GM03348 (cell line): ENCODE measurements around the gene CXXC1.
"Not testable (repeated sequence)": the region's sequence is repeated elsewhere in the genome, so short reads cannot be mapped to it uniquely, and the experiment has no call there.

Experiments
- DNase-seq: peaks from one replicate; pipeline ENCODE4 v3.0.0; 2012; ENCODE audit warnings: low spot score

The CXXC1 gene

DNA sequence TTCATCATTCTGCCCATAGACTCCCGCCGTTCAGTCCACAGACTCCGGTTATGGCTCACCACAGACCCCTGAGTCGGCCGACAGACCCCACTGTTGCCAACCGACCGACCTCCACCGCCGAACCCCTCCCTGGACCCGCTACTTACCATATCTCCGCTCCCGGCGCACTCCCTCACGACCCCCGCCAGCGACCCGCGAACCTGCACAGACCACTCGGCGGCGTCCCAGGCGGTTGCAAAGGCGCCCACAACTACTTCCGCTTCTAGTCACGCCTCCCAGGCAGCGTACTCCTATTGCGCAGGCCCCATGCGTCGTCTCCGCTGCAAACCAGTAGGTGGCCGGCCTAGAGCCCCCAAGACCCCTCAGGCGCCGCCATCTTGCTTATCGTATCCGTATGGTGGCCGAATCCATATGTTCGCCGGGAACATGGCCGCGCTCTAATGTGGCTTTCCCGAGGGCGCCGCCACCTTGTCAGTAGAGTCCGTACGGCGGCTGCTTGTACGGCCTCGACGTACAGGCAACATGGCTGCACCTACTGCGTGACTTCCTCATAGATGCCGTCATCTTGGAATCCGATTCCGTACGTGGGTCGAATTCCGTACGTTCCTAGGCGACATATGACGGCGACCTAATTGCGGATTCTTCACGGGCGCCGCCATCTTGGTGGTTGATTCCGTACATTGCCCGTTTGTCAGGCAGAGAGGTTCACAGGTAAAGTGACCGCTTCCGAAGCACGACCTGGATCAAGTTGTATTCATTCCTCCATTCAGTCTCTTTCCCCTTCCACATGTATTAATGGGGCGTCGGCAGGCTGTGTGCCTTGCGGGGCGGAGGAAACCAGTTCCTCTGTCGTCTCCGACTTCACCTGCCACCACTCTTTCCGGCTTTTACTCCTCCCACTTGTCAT is at the start of gene CXXC1:
TSS of gene CXXC1 (minus strand) at position 252 of the 907 bp plus-strand sequence. CDS start at position 149, 103 bp downstream.
- DNase-seq: peak; percentile 93

DNA sequence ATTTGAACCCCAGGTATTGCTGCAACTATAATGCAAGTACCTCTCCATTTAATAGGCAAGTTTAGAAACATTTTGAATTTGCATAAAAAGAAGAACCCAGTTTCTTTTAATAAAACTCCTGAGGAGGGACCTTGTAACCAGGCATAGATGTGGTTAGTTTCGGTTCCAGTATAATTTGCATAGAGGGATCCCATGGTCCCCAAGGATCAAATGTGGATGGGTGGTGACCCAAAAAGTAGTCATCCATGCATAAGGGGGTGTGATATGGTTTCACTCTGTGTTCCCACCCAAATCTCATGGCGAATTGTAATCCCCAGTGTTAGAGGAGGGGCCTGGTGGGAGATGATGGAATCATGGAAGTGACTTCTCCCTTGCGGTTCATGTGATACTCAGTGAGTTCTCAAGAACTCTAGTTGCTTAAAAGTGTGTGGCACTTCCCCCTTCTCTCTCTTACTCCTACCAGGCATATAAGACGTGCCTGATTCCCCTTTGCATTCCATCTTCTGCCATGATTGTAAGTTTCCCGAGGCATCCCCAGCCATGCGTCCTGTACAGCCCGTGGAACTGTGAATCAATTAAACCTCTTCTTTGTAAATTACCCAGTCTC is 47.2 kb upstream of the CXXC1 start:
- DNase-seq: no peak

DNA sequence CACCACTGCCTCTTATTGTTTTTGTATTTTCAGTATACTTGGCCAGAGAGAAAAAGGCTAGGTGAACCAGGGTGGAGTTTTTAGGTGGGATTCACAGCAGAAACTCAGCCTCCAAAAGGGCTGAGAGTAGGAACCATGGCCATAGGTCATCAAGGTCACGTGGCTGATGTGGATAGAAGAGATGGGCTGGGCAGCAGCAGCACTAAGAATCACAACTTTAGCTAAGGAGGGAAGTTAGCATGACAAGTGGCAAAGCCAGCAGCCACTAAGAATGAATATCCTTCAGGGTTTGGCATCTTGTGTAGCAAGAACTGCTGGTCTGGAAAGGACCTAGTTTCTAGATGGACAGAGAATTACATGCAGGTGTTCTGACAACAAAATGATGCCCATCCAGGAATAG is 44.2 kb upstream of the CXXC1 start:
- no peak for DNase-seq

DNA sequence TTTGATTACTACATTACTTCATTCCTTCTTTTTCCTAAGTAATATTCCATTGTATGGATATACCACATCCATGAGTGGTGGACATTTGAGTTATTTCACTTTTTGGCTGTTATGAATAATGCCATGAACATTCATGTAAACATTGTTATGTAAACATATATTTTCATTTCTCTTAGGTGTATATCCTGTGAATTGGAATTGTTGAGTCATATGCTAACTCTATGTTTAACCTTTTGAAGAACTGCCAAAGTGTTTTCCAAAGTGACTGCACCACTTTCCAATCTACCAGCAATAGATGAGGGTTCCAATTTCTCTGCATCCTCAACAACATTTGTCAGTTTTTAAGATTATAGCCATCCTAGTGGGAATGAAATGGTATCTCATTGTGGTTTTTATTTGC is 42.7 kb upstream of the CXXC1 start:
- no peak for DNase-seq

DNA sequence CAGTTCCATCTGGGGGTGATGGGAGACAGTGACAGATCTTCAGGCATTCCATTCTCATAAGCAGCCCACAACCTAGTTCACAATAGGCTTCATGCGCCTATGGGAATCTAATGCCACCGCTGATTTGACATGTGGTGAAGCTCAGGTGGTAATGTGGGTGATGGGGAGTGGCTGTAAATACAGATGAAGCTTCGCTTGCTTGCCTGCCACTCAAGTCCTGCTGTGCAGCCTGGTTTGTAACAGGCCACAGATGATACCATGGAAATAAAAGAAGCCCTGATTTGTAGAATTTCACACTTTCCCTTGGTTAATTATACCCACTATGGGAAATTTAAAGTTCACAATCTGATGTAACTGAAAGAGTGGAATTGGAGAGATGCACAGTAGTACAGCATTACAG is 40.5 kb upstream of the CXXC1 start:
- no peak for DNase-seq

DNA sequence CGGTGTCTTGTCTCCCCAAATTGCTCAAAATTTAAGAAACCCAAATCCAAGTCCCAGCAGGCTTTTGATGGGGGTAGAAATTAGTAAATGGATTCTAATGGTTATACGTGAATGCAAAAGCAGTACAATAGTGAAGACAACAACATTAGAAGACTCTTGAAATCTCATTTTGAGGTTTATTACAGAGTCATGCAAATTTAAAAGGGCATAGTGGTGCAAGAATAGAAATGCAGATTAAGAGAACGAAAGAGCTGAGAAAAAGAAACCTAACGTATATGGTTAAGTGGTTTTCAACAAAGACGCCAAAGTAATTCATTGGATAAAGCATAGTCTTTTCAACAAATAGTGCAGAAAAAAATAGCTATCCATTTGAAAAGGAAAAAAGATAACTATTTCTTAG is 33.2 kb upstream of the CXXC1 start:
- no peak for DNase-seq

DNA sequence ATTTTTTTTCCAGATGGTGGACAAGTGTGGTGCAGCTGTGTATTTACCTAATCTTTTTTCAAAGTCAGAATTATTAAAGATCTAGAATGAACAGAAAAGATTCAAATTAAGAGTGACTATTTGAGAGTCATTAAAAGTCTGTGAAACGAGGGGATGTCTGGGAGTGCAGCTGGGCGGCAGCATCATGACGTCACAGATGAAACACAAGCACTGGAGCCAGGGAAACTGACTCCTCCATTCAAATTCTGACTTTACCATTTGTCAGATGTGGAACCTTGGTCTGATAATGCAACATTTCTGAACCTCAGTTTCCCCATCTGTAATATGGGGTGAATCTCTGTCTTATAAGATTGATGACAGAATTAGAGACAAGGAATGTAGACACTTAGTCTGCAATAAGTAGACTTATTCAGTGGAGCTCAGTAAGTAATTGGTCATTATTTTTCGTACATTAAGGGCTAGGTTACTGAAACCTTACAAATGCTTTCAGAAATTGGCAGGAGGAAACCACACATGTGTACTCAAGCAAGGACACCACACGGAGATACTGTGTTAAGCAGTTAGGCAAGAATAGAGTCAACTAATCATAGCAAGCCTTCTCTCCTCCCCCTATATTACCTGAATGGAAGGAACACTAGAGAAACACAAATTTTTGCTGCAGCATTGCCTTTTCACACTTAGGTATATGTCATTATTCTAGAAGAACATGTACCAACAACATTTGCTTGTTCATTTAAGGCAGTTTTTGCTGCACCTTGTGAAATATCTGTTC is 27.8 kb upstream of the CXXC1 start:
- no peak for DNase-seq

DNA sequence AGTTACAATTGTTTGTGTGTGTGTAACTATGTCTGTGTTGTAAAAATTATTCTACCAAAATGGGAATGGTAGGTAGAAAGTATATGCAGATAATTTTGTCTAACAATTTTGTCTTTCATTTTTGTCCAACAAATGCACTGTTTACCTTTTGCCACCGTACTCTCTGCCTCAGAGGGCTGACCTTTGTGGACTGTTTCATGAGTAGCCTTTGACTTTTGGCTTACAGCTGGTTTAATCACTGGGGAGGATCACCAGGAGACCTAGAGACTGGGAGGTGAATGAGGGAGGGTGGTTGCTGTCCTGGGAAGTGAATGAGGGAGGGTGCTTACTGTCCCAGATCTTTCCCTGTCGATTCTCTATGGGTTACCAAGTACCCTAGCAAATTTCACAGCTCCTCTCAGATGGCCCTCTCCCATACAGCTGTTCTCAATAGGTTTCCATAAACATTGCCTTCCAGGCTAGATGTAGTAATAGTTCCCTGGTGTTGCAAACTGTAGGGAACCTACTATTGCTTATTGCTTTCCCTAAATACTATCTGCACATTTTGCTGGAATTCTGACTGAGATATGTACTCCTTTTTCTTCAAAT is 26.5 kb upstream of the CXXC1 start:
- no peak for DNase-seq

DNA sequence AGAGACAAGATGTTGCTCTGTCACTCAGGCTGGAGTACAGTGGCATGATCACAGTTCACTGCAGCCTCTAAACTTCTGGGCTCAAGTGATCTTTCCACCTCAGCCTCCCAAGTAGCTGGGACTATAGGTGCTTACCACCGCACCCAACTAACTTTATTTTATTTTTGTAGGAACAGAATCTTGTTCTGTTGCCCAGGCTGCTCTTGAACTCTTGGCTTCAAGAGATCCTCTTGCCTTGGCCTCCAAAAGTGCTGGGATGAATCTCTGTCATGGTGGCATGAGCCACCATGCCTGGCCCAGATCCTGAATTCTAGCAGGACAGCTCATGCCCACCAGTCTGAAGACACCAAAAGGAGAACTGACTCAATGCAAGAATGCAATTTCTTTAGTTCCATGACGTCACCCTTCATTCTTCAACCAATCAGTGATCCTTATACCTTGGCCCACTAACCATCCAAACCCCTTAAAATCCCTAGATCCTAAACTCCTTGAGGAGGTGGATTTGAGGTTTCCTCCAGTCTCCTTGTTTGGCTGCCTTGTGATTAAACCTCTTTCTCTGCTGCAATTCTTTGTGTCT is 25.6 kb upstream of the CXXC1 start:
- no peak for DNase-seq

DNA sequence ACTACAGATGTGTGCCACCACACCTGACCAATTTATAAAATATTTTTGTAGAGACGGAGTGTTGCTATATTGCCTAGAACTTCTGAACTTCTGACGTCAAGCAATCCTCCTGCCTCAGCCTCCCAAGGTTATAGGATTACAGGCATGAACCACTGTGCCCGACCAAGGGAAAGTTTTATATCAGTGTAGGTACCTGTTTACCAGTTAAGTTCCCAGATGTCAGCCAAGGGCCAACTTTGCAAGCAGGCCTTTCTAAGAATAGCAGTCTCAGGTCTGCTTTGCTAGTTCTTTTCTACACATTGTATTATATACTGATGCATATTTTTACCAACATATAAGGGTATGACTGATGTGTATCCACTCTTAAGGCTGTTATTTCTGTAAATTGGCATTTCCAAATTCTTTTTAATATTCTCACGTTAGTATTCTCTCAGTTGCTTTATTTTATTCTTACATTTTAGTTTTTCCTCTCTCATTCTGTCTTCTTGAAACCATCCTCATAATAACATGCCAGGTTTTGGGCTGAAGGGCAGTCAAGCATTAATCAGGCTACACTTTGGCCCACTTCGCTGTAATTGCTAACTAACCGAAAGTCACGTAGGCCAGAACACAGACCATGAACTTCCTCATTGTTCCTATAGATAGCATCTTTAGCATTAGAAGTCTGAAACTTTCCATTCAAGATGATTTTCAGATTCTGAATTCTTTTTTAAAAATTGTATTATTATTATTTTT is 25.0 kb upstream of the CXXC1 start:
- DNase-seq: no peak

DNA sequence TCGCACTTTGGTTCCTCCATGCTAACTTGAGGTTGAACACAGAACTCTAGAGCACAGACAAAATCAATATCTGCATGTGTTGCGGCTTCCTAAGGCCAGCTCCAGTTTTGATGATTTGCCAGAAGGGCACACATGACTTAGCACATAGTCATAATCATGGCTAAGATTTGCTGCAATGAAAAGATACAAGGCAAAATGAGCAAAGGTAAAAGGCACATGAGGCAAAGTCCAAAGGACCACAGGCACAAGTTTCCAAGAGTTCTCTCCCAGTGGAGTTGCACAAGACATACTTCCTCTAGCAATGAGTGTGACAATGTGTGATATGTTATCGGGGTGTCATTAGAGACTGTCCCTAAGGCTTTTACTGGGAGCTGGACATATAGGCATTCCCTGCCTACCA is 24.2 kb upstream of the CXXC1 start:
- DNase-seq: no peak

DNA sequence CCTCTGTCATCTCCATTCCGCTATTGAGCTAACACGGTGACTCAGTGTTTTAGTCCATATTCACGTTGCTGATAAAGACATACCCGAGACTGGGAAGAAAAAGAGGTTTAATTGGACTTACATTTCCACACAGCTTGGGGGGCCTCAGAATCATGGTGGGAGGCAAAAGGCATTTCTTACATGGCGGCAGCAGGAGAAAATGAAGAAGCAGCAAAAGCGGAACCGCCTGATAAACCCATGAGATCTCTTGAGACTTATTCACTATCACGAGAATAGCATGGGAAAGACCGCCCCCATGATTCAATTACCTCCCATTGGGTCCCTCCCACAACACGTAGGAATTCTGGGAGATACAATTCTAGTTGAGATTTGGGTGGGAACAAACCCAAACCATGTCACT is 22.6 kb upstream of the CXXC1 start:
- DNase-seq: no peak

DNA sequence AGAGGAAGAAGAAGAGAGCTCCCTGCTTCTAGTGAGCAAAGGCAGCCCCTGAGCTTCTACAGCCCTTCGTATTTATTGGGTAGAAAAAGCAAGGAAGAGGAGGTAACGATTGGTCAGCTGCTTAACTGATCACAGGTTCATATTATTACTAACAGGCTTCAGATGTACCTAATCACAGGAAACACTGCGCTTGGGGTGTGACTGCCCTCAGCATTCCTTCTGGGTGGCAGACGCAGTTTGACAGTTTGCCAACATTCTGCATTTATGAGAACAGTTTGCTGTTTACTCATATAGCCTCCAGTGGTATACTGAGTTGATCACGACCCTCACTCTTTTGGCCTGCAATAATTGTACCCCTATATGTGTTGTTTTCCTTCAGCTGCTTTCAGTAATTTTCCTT is 21.4 kb upstream of the CXXC1 start:
- not testable (repeated sequence) for DNase-seq

DNA sequence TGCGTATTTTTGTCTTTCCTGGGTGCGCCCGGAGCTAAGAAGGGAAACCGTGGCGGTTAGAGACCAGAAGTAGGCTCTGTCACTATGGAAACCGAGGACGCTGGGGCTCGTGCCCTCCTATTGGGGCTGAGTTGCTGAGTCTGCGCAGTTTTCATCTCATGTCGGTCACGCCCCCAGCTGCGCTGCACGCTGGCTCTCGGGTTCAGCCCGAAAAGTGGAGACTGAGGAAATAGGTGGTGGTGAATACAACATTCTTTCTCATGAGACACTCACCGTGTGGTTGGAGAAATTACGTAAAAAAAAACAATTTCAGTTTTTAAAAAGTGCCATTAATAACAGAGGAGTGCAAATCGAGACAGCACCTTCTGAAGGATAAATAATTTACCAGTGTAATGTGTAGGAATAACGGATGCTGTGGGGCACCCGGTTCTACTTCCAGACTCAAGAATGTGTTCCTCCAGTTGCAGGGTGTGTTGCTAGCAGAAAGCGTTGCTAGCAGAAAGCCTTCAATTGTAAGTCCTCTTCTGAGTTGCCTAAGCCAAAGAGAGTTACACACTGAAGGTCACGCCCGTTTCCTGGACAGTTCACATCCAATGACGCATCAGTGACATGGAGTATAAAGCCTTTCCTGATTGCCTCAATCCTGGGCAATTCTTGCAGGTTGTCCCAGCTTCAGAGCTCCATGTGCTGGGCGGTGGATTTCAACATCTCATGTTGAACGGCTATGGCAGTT is 20.4 kb upstream of the CXXC1 start:
- DNase-seq: peak; percentile 96

DNA sequence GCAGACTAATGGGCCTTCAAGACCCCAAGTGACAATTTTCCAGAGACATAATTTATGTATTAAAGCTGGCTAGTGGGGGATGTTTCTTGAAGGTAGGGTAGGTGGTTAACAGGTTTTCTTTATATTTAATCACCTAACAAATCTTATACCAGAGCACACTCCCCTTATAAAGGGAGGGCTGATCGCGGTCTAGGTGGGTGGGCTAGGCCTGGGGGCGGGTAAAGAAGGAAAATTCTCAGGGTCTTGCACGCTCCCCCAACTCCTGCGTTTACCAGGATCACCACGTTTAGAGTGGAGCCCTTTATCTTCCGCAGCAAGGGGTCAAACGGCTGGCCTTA is 19.9 kb upstream of the CXXC1 start:
- DNase-seq: no peak

DNA sequence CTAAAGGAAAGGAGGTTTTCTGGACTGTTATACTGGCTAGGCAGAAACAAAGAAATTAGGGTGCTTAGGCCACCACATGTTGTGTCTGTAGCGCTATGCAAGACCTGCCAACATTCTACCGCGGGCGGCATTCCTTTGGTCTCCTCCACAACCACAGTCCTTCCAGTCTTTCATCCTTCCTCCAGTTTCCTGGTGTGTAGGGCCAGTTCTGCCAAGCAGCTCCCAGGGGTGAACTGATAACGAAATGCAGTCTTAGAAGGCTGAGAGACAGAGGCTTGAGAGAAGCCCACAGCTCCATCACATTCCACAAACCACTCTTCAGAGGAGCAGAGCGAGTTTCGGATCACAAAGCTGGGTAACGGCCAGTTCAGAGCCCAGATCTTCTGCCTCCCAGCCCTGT is 19.5 kb upstream of the CXXC1 start:
- DNase-seq: peak; percentile 29

DNA sequence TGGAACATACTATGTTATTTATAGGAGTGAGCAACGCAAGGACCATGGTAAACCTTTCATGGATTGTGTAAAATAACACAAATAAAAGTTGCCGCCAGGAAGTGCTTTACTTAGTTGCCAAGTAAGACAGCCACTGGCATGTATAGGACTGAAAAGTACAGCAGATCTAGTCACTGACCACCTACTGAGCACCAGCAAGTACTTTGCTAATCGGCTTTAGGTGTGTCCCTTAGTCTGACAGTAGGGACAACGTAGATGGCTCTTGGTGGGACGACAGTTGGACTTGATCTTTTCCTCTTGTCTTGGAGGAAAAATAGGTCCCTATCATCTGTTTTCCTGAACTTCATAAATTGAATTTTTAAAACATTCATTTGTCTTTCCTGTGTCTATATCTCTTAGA is 13.6 kb upstream of the CXXC1 start:
- no peak for DNase-seq

DNA sequence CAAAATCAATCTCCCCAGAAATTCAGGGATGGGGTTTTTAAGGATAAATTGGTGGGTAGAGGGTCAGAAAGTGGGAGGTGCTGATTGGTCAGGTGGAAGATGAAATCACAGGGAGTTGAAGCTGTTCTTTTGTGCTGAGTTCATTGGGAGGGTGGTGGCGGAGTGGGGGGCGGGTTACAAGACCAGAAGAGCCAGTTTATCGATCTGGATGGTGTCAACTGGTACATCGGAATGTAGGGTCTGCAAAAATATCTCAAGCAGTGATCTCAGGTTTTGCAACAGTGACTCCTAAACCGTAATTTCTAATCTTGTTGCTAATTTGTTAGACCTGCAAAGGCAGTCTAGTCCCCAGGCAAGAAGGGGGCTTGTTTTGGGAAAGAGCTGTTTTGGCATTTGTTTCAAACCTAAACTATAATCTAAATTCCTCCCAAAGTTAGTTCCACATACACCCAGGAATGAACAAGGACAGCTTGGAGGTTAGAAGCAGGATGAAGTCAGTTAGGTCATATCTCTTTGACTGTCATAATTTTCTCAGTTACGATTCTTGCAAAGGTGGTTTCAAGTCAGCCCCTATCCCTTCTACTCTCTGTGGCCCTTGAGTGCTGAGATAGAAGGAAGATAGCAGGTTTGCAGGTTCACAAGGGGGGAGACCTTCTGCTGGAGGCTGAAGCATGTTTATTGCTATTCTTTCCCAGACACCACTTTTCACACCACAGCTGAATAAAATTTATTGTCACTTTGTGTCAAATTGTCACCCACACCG is 12.3 kb upstream of the CXXC1 start:
- DNase-seq: no peak

DNA sequence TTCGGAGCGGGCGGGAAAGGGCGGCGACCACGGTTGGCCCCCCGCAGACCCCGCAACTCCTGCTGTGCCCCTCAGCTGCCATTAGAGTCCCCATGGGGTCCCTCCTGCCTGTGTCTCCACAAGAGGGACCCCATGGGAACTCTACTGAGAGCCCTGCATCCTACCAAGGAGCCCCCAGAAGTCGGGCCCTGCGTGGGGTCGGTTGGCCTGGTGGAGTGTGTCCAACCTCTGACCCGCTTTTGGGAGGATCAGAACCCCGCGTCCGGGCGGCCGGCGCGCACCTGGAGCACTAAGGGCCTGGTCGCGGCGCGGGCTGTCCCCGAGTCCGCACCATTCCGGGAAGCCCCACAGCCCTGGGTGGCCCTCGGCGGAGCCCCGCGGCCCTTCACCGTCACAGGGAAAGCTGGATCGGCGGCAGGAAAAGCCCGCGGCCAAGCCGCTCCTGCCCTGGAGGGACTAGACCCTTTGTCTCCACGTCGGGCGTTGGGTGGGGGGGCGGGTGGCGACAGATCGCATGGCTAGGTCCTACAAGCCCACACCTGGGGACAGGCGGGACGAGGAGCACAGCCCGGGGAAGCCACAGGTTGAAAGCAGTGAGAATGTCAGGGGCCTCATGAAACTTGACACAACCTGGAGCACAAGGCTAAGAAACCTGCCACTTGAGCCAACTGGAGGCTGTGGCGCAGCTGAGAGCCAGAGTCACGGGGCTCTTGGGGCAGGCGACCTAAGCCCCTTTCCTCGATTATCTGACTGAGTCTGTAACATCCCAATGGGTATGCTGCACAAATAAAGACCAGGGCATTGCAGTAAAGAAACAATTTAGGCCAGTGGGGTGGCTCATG is 11.2 kb upstream of the CXXC1 start:
- no peak for DNase-seq
